MM.1S (cell line): ENCODE measurements around the gene GON4L.

Experiments
- CTCF ChIP-seq: fragments of 300-600 bp; sonication (generic); IDR thresholded peaks from 2 replicates; pipeline ENCODE4 v1.5.1; 2016; ENCODE audit warnings: antibody characterized with exemption, low read length, mixed read lengths
- EZH2 ChIP-seq: fragments of 300-600 bp; sonication (generic); optimal IDR thresholded peaks from 2 replicates; pipeline ENCODE3; 2017; ENCODE audit warnings: low read depth, mild to moderate bottlenecking, antibody characterized with exemption, low read length, mixed read lengths
- EZH2phosphoT487 ChIP-seq: fragments of 300-600 bp; sonication (generic); IDR thresholded peaks from 2 replicates; pipeline ENCODE4 v1.6.1; 2018; ENCODE audit warnings: antibody characterized with exemption, low read length

- TF ChIP-seq CTCF: no peak
- TF ChIP-seq EZH2phosphoT487: no peak
- TF ChIP-seq EZH2: no peak
Measured at GRCh38 chr1:155871390-155871789, 14.4 kb upstream of the GON4L start.
